KMS-11 (cell line): ENCODE results near the gene ADRA2C.

Source experiments
- H2AFZ ChIP-seq: fragments of 200-600 bp; sonication (generic); 2 replicates; pipeline ENCODE4 v1.6.1; 2016; ENCODE audit warnings: antibody characterized with exemption, mixed run types, low read depth
- H3K27ac ChIP-seq: fragments of 200-600 bp; sonication (generic); 2 replicates; pipeline ENCODE4 v1.6.1; 2016; ENCODE audit warnings: mild to moderate bottlenecking, mixed run types
- H3K27me3 ChIP-seq: fragments of 200-600 bp; sonication (generic); 2 replicates; pipeline ENCODE4 v1.6.1; 2017; ENCODE audit warnings: mild to moderate bottlenecking, low read depth, mixed run types, moderate library complexity; ENCODE audit not compliant: insufficient read depth
- H3K36me3 ChIP-seq: fragments of 200-600 bp; sonication (generic); 2 replicates; pipeline ENCODE4 v1.6.1; 2017; ENCODE audit warnings: mild to moderate bottlenecking, mixed run types; ENCODE audit not compliant: insufficient read depth
- H3K4me1 ChIP-seq: fragments of 200-600 bp; sonication (generic); 2 replicates; pipeline ENCODE4 v1.6.1; 2016; ENCODE audit warnings: mild to moderate bottlenecking, low read depth, mixed run types; ENCODE audit not compliant: poor library complexity, severe bottlenecking
- H3K4me2 ChIP-seq: fragments of 200-600 bp; sonication (generic); 2 replicates; pipeline ENCODE4 v1.7.0; 2016; ENCODE audit warnings: mild to moderate bottlenecking, mixed run types
- H3K4me3 ChIP-seq: fragments of 200-600 bp; sonication (generic); IDR thresholded peaks from 2 replicates; pipeline ENCODE4 v1.6.1; 2017; ENCODE audit warnings: low read depth, low read length, mixed read lengths; ENCODE audit not compliant: insufficient read depth
- H3K79me2 ChIP-seq: fragments of 200-600 bp; sonication (generic); 2 replicates; pipeline ENCODE4 v1.6.1; 2016; ENCODE audit warnings: low read depth, mixed run types; ENCODE audit not compliant: insufficient read depth
- H3K9ac ChIP-seq: fragments of 200-600 bp; sonication (generic); 2 replicates; pipeline ENCODE4 v1.6.1; 2016; ENCODE audit warnings: mild to moderate bottlenecking, mixed run types
- H4K20me1 ChIP-seq: fragments of 200-600 bp; sonication (generic); 2 replicates; pipeline ENCODE4 v1.6.1; 2016; ENCODE audit warnings: mild to moderate bottlenecking, mixed run types; ENCODE audit not compliant: insufficient read depth
- TF ChIP-seq, protein P1 (sequence below): fragments of 200-600 bp; sonication (generic); conservative IDR thresholded peaks from 2 replicates; pipeline ENCODE4 v1.6.1; 2017; ENCODE audit warnings: low read depth, mild to moderate bottlenecking, antibody characterized with exemption, low read length, moderate library complexity, mixed read lengths

Gene ADRA2C

GRCh38 chr4:3799496-3799895, 33.3 kb downstream of the ADRA2C start:
- H3K4me2 ChIP-seq = no peak overlapping the region
- H3K36me3 ChIP-seq = no peaks in the 10 kb centered on the region
- H3K27me3 ChIP-seq = peaks cover 9% of the 10 kb centered on the region; the same call in 1 of the 2 replicates
- H3K9ac ChIP-seq = no peak overlapping the region
- no peaks in the 10 kb centered on the region for H3K4me1 ChIP-seq
- no peaks in the 10 kb centered on the region for H3K79me2 ChIP-seq
- no peaks in the 10 kb centered on the region for H4K20me1 ChIP-seq
- H3K27ac ChIP-seq = no peak overlapping the region
- H2AFZ ChIP-seq = no peak overlapping the region
- TF ChIP-seq, protein P1, sequence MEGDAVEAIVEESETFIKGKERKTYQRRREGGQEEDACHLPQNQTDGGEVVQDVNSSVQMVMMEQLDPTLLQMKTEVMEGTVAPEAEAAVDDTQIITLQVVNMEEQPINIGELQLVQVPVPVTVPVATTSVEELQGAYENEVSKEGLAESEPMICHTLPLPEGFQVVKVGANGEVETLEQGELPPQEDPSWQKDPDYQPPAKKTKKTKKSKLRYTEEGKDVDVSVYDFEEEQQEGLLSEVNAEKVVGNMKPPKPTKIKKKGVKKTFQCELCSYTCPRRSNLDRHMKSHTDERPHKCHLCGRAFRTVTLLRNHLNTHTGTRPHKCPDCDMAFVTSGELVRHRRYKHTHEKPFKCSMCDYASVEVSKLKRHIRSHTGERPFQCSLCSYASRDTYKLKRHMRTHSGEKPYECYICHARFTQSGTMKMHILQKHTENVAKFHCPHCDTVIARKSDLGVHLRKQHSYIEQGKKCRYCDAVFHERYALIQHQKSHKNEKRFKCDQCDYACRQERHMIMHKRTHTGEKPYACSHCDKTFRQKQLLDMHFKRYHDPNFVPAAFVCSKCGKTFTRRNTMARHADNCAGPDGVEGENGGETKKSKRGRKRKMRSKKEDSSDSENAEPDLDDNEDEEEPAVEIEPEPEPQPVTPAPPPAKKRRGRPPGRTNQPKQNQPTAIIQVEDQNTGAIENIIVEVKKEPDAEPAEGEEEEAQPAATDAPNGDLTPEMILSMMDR = no peak
- H3K4me3 ChIP-seq = no peak overlapping the region

DNA sequence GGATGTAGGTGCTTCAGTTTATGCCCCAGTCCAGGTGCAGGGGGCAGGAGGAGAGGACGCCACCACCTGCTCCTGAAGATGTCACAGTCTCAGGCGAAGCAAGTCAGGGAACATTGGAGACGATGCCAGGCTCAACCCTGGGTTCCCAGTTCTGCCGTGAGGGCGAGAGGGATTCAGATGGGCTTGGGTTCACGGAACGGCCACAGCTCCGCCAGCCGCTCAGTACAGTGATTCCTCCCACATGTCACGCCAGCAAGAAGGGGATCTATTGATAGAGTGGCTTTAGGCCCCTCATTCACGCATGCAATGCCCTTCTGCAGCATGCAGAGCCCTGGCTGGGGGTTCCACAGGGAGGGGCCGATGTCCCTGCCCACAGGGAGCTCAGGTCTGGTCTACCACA, 34.2 kb downstream of the ADRA2C start:
- no peaks in the 10 kb centered on the region for H3K4me1 ChIP-seq
- no peak overlapping the region for H2AFZ ChIP-seq
- H3K27me3 ChIP-seq = peaks cover 9% of the 10 kb centered on the region; the same call in 1 of the 2 replicates
- H3K27ac ChIP-seq = no peak overlapping the region
- H3K4me3 ChIP-seq = no peak overlapping the region
- no peaks in the 10 kb centered on the region for H3K79me2 ChIP-seq
- H4K20me1 ChIP-seq = no peaks in the 10 kb centered on the region
- H3K36me3 ChIP-seq = no peaks in the 10 kb centered on the region
- no peak overlapping the region for H3K9ac ChIP-seq
- TF ChIP-seq, protein P1 = no peak
- no peak overlapping the region for H3K4me2 ChIP-seq

- Histone ChIP-seq H3K27me3 (peaks cover 11% of the 10 kb centered on the region; the same call in 1 of the 2 replicates), H3K27ac (no peak overlapping the region), H3K4me2 (no peak overlapping the region), H3K4me1 (no peaks in the 10 kb centered on the region), H3K36me3 (no peaks in the 10 kb centered on the region), H3K4me3 (no peak overlapping the region), H2AFZ (no peak overlapping the region), H3K79me2 (no peaks in the 10 kb centered on the region), H3K9ac (no peak overlapping the region), H4K20me1 (no peaks in the 10 kb centered on the region)
- TF ChIP-seq, protein P1 = no peak
Measured at GRCh38 chr4:3801521-3801920, 35.3 kb downstream of the ADRA2C start.

GRCh38 chr4:3801931-3802550, 35.9 kb downstream of the ADRA2C start:
- Histone ChIP-seq H3K9ac (no peak overlapping the region), H3K4me2 (no peak overlapping the region), H3K27me3 (peaks cover 12% of the 10 kb centered on the region; the same call in 1 of the 2 replicates), H3K4me1 (no peaks in the 10 kb centered on the region), H3K27ac (no peak overlapping the region), H3K4me3 (no peak overlapping the region), H4K20me1 (no peaks in the 10 kb centered on the region), H3K79me2 (no peaks in the 10 kb centered on the region), H3K36me3 (no peaks in the 10 kb centered on the region), H2AFZ (no peak overlapping the region)
- TF ChIP-seq, protein P1 = no peak
